ENCODE measurements around the gene KCNE5.
"Not testable (repeated sequence)": the region's sequence is repeated elsewhere in the genome, so short reads cannot be mapped to it uniquely, and the experiment has no call there.

KCNE5 gene

GRCh38 chrX:109614951-109615350, 10.0 kb downstream of the KCNE5 start:
- no peak for DNase-seq (ENCODE audit: low read depth in 2 of 2)

- no peak for DNase-seq (ENCODE audit: low read depth in 2 of 2)
Observed at GRCh38 chrX:109601486-109601885, 23.5 kb downstream of the KCNE5 start.

- DNase-seq (ENCODE audit: low read depth in 2 of 2): no peak
Observed at GRCh38 chrX:109600237-109600651, 24.7 kb downstream of the KCNE5 start.

- no peak for DNase-seq (ENCODE audit: low read depth in 2 of 2)
Observed at GRCh38 chrX:109596015-109596414, 29.0 kb downstream of the KCNE5 start.

- DNase-seq (ENCODE audit: low read depth in 2 of 2): no peak
Observed at GRCh38 chrX:109590176-109590575, 34.8 kb downstream of the KCNE5 start.

- no peak for DNase-seq (ENCODE audit: low read depth in 2 of 2)
Observed at GRCh38 chrX:109585488-109585887, 39.5 kb downstream of the KCNE5 start.

GRCh38 chrX:109578916-109579315, 46.1 kb downstream of the KCNE5 start:
- DNase-seq (ENCODE audit: low read depth in 2 of 2): no peak

GRCh38 chrX:109577055-109577454, 47.9 kb downstream of the KCNE5 start:
- DNase-seq (ENCODE audit: low read depth in 2 of 2): no peak

GRCh38 chrX:109576083-109576482, 48.9 kb downstream of the KCNE5 start:
- not testable (repeated sequence) for DNase-seq (ENCODE audit: low read depth in 2 of 2)
